Lung (tissue), 12 donors: ENCODE data around the gene AASDHPPT. TPM values are rescaled to one million over a fixed set of nuclear protein-coding genes. Genes with fewer than 3 reads are reported as not detected.

ENCODE experiments used
- ATAC-seq: fragments of 200-7000 bp; cut with Tn5 transposase; one replicate; pipeline ENCODE4 v1.9.1; 2020; ENCODE audit warnings: moderate number of reproducible peaks; ENCODE audit not compliant: insufficient read depth, low FRiP score
- DNase-seq, 3 donors: peaks; one replicate each; pipeline ENCODE4 v3.0.0-alpha.2; 2013 to 2017
- H3K27ac ChIP-seq, 2 donors: one replicate each; pipeline ENCODE4 v1.5.1; 2013; ENCODE audit warnings: mild to moderate bottlenecking in 2 of 2, moderate library complexity in 2 of 2, control low read depth in 1 of 2, inconsistent platforms in 1 of 2, low read depth in 1 of 2, low read length in 1 of 2
- H3K27me3 ChIP-seq, 3 donors: one replicate each; pipeline ENCODE4 v1.5.1; 2013; ENCODE audit warnings: low read length in 2 of 3; ENCODE audit not compliant: control insufficient read depth in 3 of 3, insufficient read depth in 3 of 3
- H3K36me3 ChIP-seq, 4 donors: one replicate each; pipeline ENCODE4 v1.5.1; 2013; ENCODE audit warnings: low read length in 4 of 4, mild to moderate bottlenecking in 1 of 4, moderate library complexity in 1 of 4; ENCODE audit not compliant: control insufficient read depth in 4 of 4, insufficient read depth in 4 of 4
- H3K4me1 ChIP-seq, 5 donors: one replicate each; pipeline ENCODE4 v1.5.1; 2013; ENCODE audit warnings: low read length in 5 of 5, mild to moderate bottlenecking in 2 of 5, moderate library complexity in 1 of 5; ENCODE audit not compliant: control insufficient read depth in 5 of 5, insufficient read depth in 5 of 5
- H3K4me3 ChIP-seq: one replicate; pipeline ENCODE4 v1.5.1; 2013; ENCODE audit warnings: mild to moderate bottlenecking, control low read depth, moderate library complexity
- H3K9ac ChIP-seq, 2 donors: one replicate each; pipeline ENCODE4 v1.5.1; 2013; ENCODE audit warnings: low read length in 2 of 2, control low read depth in 1 of 2; ENCODE audit not compliant: insufficient read depth in 1 of 2
- H3K9me3 ChIP-seq, 4 donors: one replicate each; pipeline ENCODE4 v1.5.1; 2013; ENCODE audit warnings: low read length in 3 of 4, mild to moderate bottlenecking in 1 of 4, moderate library complexity in 1 of 4; ENCODE audit not compliant: control insufficient read depth in 4 of 4, insufficient read depth in 3 of 4
- CTCF ChIP-seq: IDR thresholded peaks from 2 replicates; pipeline ENCODE4 v1.5.1; 2012; ENCODE audit warnings: mild to moderate bottlenecking; ENCODE audit errors: control extremely low read depth, extremely low read depth
- WGBS, 2 donors: extraction: QIAGEN DNeasy Blood & Tissue Kit; methylation state at CpG; one replicate each; pipeline ENCODE4 v1.1.7; 2013; 5-methylcytosine and 5-hydroxymethylcytosine counted together
- polyA plus RNA-seq, 2 donors: library from polyadenylated mRNA; stranded (reverse); fragments of 200-250 nt; gene quantifications; one replicate each; pipeline ENCODE4 v1.2.1, GENCODE V29; 2013
- total RNA-seq, 2 donors: library from RNA; depleted of rRNA in 1 of 2; stranded (reverse); fragments of >200 nt in 1 of 2; gene quantifications; one replicate each; pipeline ENCODE4 v1.2.1, GENCODE V29; 2014 to 2021
- donor health status: control.
- donor health status: control.
- donor health status: Bipolar disorder and iron deficiency.
- donor health status: healthy.
- donor health status: DM: yes; HTN: yes; CAD: no.

Gene AASDHPPT
- total and polyA plus RNA-seq, 4 donors = 13.0 to 57.2 (median 19.9) TPM

DNA sequence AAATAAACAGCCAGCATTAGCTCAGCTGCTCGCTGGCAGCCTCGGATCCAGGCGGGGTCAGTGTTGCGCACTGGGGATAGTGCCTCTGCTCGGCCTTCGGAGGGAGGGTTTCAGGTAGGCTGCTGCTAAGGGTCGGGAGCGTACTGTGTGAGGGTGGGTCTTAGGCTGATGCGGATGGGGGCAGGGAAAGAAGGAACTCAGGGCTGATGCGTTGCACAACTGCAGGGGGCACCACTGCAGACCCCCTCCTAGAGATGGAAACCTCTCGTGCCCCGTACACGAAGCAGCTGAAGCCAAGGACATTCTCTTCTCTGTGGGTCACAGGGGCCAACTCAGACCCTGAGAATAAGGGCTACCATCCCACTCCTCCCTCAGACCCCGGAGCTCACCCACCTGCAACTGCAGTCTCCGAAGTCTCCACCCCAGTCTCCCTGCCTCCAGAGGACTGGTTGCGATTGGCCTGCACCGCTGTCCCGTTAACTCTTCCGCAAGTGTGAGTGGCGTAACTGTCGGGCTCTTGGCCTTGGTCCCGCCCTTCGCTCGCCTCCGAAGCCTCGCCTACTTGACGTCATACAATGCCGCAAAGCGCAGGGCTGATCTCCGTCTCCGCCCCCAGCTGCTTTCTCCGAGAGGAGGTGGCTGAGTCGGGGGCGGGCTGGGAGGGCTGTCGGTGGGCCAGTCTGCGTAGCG is 398 bp upstream of the AASDHPPT start, which contains the start of gene KBTBD3:
TSS of gene KBTBD3 (minus strand) at position 429 of the 690 bp plus-strand sequence. CDS start 18,250 bp downstream, outside the sequence.
- TF ChIP-seq CTCF = no peak
- peak within 1 kb of the TSS; percentile 97 to 98 for H3K9ac ChIP-seq
- H3K27me3 ChIP-seq = no peaks in the 10 kb centered on the region
- H3K27ac ChIP-seq = peak within 1 kb of the TSS; percentile 99
- peaks cover 0 to 28% (median 14%) of the 10 kb centered on the region in 5 donors for H3K4me1 ChIP-seq
- H3K9me3 ChIP-seq = no peaks in the 10 kb centered on the region
- ATAC-seq = peak; percentile 97
- peak; percentile 100 for DNase-seq
- peaks cover 3 to 17% (median 8%) of the 10 kb centered on the region in 4 donors for H3K36me3 ChIP-seq
- peak within 1 kb of the TSS; percentile 99 for H3K4me3 ChIP-seq
- 0% methylated on average over 37 of the region's 37 CpGs for WGBS, 2 donors

- Histone ChIP-seq H3K36me3 (peaks cover 5 to 31% (median 14%) of the 10 kb centered on the region in 4 donors), H3K4me1 (peaks cover 0 to 38% (median 14%) of the 10 kb centered on the region in 5 donors), H3K27me3 (no peaks in the 10 kb centered on the region), H3K27ac (no peak overlapping the region), H3K9me3 (no peaks in the 10 kb centered on the region), H3K9ac (no peak overlapping the region), H3K4me3 (no peak overlapping the region)
- DNase-seq (no peak), ATAC-seq (no peak)
- TF ChIP-seq CTCF = no peak
Observed at GRCh38 chr11:106082096-106082495, 4.6 kb downstream of the AASDHPPT start.

DNA sequence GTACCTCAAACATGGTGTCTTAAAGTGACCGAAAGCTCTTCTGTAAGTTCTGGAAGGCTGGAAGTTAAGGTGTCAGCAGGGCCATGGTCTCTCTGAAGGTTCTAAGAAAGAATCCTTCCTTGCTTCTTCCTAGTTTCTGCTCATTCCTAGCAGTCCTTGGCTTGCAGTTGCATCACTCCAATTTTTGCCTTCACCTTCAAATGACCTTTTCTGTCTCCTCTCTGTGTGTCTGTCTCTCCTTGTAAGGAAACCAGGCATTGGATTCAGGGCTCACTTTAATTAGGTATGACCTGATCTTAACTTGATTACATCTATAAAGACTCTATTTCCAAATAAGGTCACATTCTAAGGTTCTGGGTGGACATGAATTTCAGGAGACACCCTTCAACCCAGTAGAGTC is 8.7 kb downstream of the AASDHPPT start:
- Histone ChIP-seq H3K4me3 (no peak overlapping the region), H3K9ac (no peak overlapping the region), H3K36me3 (peaks cover 1 to 28% (median 12%) of the 10 kb centered on the region in 4 donors), H3K27ac (peak overlapping the region in 1 of 2 donors; percentile 6), H3K27me3 (no peaks in the 10 kb centered on the region), H3K4me1 (peaks cover 0 to 20% (median 6%) of the 10 kb centered on the region in 5 donors), H3K9me3 (no peaks in the 10 kb centered on the region)
- no peak for TF ChIP-seq CTCF
- DNase-seq (no peak), ATAC-seq (no peak)
- WGBS, 2 donors = 97 to 100% methylated on average over 1 of the region's 1 CpG

- no peak for TF ChIP-seq CTCF
- DNase-seq (no peak), ATAC-seq (no peak)
- Histone ChIP-seq H3K36me3 (peaks cover 1 to 31% (median 15%) of the 10 kb centered on the region in 4 donors), H3K4me1 (peaks cover 0 to 18% (median 6%) of the 10 kb centered on the region in 5 donors), H3K27ac (no peak overlapping the region), H3K27me3 (no peaks in the 10 kb centered on the region), H3K9ac (no peak overlapping the region), H3K9me3 (no peaks in the 10 kb centered on the region), H3K4me3 (no peak overlapping the region)
- 66 to 85% methylated on average over 2 of the region's 2 CpGs for WGBS, 2 donors
Observed at GRCh38 chr11:106086850-106087249, 9.4 kb downstream of the AASDHPPT start.
